Measurements from ENCODE around the gene KIR3DL3.
"Not testable (repeated sequence)": the region's sequence is repeated elsewhere in the genome, so short reads cannot be mapped to it uniquely, and the experiment has no call there.

The KIR3DL3 gene

GRCh38 chr19:54724142-54724541 is at the start of gene KIR3DL3:
KIR3DL3 (plus strand) TSS chr19:54724442; CDS start chr19:54724497, 55 bp downstream.
- no peak for DNase-seq

- DNase-seq, result peak; percentile 46
Measured at GRCh38 chr19:54676210-54676834, 47.9 kb upstream of the KIR3DL3 start.

GRCh38 chr19:54677217-54677616 is 47.0 kb upstream of the KIR3DL3 start:
- no peak for DNase-seq

- DNase-seq, result not testable (repeated sequence)
Measured at GRCh38 chr19:54681596-54681995, 42.6 kb upstream of the KIR3DL3 start.

- no peak for DNase-seq
Measured at GRCh38 chr19:54682306-54682856, 41.9 kb upstream of the KIR3DL3 start.

GRCh38 chr19:54684527-54684926 is 39.7 kb upstream of the KIR3DL3 start:
- DNase-seq, result no peak

DNA sequence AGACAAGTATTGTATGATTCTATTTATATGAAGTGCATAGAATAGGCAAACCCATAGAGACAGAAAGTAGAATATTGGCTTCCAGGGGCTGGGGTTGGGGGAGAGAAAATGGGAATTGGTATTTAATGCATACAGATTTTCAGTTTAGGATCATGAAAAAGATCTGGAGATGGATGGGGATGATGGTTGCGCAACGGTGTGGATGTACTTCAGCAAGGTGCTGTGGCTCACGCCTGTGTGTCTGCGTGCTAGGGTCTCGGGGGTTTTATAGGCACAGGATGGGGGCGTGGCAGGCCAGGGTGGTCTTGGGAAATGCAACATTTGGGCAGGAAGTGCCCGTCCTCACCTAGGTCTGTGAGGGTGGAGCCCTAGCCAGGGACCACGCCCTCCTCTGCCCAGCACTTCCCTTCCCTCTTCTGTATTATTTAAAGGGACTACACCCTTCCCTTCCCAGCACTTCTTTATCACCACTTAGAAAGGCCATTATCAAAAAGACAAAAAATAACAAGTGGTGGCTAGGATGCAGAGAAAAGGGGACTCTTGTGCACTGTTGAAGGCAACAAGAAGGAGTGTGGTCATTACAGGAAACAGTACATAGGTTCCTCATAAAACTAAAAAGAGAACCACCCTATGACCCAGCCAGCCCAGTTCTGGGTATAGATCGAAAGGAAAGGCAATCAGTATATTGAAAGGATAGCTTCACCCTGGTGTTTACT is 32.5 kb upstream of the KIR3DL3 start:
- DNase-seq, result no peak

DNA sequence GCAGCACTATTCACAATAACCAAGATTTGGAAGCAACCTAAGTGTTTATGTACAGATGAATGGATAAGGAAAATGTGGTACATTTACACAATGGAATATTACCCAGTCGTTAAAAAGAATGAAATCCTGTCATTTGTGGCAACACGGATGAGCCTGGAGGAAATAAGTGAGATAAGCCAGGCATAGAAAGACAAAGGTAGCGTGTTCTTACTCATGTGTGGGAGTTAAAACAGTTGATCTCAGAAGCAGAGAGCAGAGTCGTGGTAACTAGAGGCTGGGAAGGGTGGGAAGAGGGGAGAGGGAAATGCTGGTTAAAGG is 32.0 kb upstream of the KIR3DL3 start:
- DNase-seq, result no peak

DNA sequence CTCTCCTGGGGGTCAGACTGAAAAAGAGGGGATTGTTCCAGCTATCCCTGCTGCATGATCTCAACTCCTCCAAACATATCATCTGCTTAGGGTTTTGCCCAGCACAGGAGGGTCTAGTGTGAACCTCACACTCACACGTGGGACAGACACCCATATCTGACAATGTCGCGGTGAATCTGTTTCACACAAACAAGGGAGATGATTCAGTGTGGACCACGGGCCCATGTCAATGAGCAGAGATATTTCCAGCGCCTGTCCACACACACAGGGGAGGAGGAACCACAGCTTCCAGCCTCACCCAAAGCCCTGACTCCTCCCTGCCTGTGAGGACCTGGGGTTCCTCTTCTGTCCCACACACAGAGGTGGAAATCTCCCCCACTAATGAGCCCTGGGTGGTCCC is 29.6 kb upstream of the KIR3DL3 start:
- no peak for DNase-seq

GRCh38 chr19:54696117-54696548 is 28.1 kb upstream of the KIR3DL3 start:
- no peak for DNase-seq

DNA sequence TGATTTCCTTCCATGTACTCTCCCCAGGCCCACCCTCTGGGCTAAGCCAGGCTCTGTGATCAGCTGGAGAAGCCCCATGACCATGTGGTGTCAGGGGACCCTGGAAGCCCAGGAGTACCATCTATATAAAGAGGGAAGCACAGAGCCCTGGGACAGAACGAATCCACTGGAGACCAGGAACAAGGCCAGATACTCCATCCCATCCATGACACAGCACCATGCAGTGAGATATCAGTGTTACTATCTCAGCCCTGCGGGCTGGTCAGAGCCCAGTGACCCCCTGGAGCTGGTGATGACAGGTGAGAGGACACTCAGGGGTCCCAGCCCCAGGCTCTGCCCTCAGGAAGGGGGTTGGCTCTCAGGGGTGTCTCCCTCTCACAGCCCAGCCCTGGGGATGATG is 27.5 kb upstream of the KIR3DL3 start:
- no peak for DNase-seq

DNA sequence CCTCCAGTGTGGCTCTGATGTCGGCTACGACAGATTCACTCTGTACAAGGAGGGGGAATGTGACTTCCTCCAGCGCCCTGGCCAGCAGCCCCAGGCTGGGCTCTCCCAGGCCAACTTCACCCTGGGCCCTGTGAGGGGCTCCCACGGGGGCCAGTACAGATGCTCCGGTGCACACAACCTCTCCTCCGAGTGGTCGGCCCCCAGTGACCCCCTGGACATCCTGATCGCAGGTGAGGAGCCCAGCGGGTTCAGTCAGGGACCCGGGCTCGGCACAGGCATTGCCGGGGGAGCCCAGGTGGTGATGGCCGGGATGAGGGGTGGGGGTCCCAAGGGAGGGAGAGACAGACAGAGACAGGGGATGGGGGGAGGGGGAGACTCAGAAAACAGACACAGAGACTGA is 26.5 kb upstream of the KIR3DL3 start:
- not testable (repeated sequence) for DNase-seq

DNA sequence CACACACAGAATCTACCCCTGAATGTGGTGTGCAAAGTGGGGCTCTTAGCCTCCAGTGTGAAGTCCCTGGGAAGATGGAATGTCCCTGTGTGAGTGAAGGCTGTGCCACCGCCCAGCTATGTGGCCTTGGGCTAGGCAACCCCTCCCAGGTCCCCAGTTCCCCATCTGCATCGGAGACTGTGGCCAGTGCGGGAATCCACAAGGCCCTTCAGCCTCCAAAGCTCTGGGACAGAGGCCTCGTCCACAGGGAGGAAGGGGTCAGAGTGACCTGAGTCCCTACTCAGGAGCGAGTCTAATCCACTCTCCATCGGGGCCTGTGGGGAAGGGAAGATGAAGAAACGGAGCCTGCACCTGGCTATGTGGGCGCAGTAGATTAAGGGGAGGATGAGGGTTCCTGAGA is 19.3 kb upstream of the KIR3DL3 start:
- DNase-seq, result no peak

DNA sequence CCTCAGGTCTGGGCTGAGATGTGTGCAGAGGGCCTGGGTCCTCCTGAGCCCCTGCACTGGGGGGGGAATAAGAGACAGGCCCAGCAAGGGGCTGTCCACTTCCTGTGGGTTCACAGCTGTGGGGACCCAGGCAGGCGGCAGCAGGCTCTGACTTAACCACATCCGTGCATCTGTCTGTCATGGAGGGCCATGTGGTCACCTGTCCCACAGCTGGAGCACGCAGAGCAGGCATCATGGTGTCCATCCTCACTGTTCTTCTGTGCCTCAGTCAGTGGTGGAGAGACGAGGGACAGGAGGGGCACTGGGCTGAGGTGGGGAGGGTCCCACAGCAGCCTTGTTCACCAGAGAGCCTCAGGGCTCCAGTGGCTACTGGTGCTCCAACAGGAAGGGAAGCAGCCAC is 16.3 kb upstream of the KIR3DL3 start:
- DNase-seq, result no peak

DNA sequence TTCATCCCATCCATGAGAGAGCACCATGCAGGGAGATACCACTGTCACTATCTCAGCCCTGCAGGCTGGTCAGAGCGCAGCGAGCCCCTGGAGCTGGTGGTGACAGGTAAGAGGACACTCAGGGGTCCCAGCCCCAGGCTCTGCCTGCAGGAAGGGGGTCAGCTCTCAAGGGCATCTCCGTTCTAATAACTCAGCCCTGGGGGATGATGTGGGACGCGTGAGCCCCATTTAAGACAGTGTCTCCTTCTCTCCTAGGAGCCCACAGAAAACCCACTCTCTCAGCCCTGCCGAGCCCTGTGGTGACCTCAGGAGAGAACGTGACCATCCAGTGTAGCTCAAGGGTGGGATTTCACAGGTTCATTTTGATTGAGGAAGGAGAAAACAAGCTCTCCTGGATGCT is 15.5 kb upstream of the KIR3DL3 start:
- DNase-seq, result peak; percentile 74

DNA sequence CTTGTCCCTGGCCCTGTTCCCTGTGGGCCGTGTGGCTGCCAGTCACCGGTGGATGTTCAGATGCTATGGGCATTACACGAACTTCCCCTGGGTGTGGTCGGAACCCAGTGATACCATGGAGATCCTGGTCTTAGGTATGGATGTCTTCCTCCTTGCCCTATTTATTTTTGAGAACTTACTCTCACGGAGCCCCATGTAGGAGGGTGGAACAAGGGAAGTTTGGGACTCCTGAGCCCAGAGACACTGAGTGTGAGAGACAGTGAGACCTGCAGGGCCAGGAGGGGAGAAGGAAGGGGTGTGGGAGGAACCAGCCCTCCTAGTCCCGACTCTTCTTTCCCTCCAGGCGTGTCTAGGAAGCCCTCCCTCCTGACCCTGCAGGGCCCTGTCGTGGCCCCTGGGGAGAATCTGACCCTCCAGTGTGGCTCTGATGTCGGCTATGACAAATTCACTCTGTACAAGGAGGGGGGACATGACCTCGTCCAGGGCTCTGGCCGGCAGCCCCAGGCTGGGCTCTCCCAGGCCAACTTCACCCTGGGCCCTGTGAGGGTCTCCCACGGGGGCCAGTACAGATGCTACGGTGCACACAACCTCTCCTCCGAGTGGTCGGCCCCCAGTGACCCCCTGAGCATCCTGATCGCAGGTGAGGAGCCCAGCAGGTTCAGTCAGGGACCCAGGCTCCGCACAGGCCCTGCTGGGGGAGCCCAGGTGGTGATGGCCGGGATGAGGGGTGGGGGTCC is 14.9 kb upstream of the KIR3DL3 start:
- DNase-seq, result no peak

DNA sequence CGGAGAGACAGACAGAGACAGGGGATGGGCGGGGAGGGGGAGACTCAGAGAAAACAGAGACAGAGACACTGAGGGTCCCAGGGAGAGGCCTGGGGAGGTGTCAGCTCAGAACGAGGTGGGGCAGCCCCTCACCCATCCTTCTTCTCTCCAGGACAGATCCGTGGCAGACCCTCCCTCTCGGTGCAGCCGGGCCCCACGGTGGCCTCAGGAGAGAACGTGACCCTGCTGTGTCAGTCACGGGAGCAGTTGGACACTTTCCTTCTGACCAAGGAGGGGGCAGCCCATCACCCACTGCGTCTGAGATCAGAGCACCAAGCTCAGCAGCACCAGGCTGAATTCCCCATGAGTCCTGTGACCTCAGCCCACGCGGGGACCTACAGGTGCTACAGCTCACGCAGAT is 14.3 kb upstream of the KIR3DL3 start:
- not testable (repeated sequence) for DNase-seq

- no peak for DNase-seq
Measured at GRCh38 chr19:54724644-54725043, 402 bp downstream of the KIR3DL3 start.

DNA sequence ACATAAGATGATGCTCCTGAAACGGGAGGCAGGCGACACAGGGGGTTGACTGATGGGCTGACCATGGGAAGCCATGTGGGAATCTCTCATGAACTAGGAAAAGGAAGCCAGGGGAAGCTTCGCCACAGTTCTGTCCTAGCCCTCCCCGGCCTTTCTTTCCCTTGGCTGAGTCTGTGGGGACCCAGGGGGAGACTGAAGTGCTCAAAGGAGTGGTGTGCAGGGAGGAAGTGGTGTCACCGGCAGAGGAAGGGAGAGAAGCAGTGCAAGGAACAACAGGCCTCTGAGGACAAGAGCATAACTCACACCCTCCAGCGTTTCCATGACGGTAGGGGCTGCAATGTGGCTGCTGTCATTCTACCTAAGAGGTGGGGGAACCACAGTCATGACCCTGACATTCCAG is 1.1 kb downstream of the KIR3DL3 start:
- no peak for DNase-seq

DNA sequence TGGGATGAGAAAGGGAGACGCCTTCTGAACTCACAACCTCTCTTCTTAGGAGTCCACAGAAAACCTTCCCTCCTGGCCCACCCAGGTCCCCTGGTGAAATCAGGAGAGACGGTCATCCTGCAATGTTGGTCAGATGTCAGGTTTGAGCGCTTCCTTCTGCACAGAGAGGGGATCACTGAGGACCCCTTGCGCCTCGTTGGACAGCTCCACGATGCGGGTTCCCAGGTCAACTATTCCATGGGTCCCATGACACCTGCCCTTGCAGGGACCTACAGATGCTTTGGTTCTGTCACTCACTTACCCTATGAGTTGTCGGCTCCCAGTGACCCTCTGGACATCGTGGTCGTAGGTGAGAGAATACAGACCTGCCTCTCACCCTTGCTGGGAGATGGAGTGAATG is 3.3 kb downstream of the KIR3DL3 start:
- DNase-seq, result no peak

DNA sequence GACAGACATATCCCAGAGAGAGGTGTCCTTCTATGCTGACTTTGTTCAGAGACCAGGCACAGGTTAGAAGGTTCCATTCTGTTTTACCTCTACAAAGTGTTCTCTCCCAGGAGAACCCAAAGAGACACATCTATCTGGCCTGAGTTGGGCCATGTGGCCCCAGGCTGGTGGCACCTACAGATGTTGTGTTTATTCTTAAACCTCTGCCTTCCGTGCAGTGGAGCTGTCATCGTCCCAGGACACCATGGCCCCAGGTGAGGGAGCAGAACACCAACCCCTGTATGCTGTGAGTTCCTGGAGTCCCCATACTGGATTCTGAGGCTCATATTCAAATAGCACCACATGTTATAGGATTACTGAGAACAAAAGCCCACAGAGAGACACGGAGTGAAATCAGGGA is 3.9 kb downstream of the KIR3DL3 start:
- no peak for DNase-seq

GRCh38 chr19:54729416-54730188 is 5.4 kb downstream of the KIR3DL3 start:
- DNase-seq, result no peak

- DNase-seq, result no peak
Measured at GRCh38 chr19:54731191-54731590, 6.9 kb downstream of the KIR3DL3 start.
